ENCODE data around the gene PIGL. TPM values are rescaled to one million over a fixed set of nuclear protein-coding genes. Genes with fewer than 3 reads are reported as not detected.

Gene PIGL
- total and polyA plus RNA-seq, 2 experiments from 2014 or later = 32.9 to 47.3 TPM

- TF ChIP-seq, protein P1, sequence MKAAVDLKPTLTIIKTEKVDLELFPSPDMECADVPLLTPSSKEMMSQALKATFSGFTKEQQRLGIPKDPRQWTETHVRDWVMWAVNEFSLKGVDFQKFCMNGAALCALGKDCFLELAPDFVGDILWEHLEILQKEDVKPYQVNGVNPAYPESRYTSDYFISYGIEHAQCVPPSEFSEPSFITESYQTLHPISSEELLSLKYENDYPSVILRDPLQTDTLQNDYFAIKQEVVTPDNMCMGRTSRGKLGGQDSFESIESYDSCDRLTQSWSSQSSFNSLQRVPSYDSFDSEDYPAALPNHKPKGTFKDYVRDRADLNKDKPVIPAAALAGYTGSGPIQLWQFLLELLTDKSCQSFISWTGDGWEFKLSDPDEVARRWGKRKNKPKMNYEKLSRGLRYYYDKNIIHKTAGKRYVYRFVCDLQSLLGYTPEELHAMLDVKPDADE (IDR thresholded peaks at IDR 0.05) = no peak
- TF ChIP-seq STAT1 (IDR thresholded peaks at IDR 0.05; ENCODE audit: unreplicated experiment) (no peak), ZNF331 (CRISPR knock-in tag; IDR thresholded peaks at IDR 0.05; ENCODE audit: low read depth) (no peak)
Observed at GRCh38 chr17:16351831-16352230, 134.8 kb downstream of the PIGL start (continued).

DNA sequence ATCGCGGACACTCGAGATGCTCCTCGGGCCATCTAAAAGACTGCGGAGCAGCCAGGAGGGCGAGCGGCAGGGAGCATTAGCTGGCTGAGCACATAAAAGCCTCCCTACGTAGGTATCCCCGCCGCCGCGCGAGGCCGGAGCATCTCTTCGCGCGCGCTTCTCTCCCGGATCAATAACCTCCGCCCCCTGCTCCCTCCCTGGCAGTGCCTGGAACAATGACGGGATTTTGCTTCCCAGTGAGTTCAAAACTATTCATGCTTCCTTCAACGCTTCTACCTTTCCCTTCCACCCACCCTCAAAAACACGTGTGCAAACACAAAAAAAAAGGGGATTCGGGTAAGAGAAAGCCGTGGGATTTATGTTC lies 135.3 kb downstream of the PIGL start:
- no peaks in the 10 kb centered on the region for H3K9me2 ChIP-seq (ENCODE audit: insufficient read depth)
- peaks cover 25% of the 10 kb centered on the region for H3K4me1 ChIP-seq (ENCODE audit: insufficient read depth)
- peak; percentile 66 for ATAC-seq
- H3K9me3 Mint-ChIP-seq = no peaks in the 10 kb centered on the region; the same call in 2 of the 3 replicates
- peak overlapping the region; percentile 78 for H3K27ac ChIP-seq (ENCODE audit: low read depth)
- H2AFZ ChIP-seq = peak overlapping the region; percentile 91
- H3K27ac Mint-ChIP-seq = peak overlapping the region; percentile 98
- peak overlapping the region; percentile 99 for H3K4me3 Mint-ChIP-seq
- H3K4me1 Mint-ChIP-seq = peaks cover 14% of the 10 kb centered on the region
- H3K4me3 ChIP-seq = peak overlapping the region; percentile 76
- peak; percentile 85 for DNase-seq (ENCODE audit: low spot score)
- peaks cover 38% of the 10 kb centered on the region for H3K79me2 ChIP-seq (replicated peaks; ENCODE audit: insufficient read depth)
- peaks cover 24% of the 10 kb centered on the region for H3K36me3 ChIP-seq (ENCODE audit: insufficient read depth)
- H3F3A ChIP-seq (replicated peaks; ENCODE audit: low read depth) = peaks cover 17% of the 10 kb centered on the region
- peaks cover 26% of the 10 kb centered on the region for H3K27me3 Mint-ChIP-seq (ENCODE audit: insufficient read depth, low read depth, poor library complexity)
- peaks cover 17% of the 10 kb centered on the region; the same call in 1 of the 2 replicates for H3K27me3 ChIP-seq (ENCODE audit: insufficient read depth)
- TF ChIP-seq NANOG (IDR thresholded peaks at IDR 0.05; ENCODE audit: borderline replicate concordance) (no peak), JUNB (IDR thresholded peaks at IDR 0.05; ENCODE audit: unreplicated experiment) (no peak), EZH2 (IDR thresholded peaks at IDR 0.05; ENCODE audit: low read depth, unreplicated experiment) (no peak), CREB1 (CRISPR knock-in tag; IDR thresholded peaks at IDR 0.05; ENCODE audit: low read depth) (0 out of 2 replicates have a peak, but pooled peaks have one; percentile 28)
- TF ChIP-seq, protein P2, sequence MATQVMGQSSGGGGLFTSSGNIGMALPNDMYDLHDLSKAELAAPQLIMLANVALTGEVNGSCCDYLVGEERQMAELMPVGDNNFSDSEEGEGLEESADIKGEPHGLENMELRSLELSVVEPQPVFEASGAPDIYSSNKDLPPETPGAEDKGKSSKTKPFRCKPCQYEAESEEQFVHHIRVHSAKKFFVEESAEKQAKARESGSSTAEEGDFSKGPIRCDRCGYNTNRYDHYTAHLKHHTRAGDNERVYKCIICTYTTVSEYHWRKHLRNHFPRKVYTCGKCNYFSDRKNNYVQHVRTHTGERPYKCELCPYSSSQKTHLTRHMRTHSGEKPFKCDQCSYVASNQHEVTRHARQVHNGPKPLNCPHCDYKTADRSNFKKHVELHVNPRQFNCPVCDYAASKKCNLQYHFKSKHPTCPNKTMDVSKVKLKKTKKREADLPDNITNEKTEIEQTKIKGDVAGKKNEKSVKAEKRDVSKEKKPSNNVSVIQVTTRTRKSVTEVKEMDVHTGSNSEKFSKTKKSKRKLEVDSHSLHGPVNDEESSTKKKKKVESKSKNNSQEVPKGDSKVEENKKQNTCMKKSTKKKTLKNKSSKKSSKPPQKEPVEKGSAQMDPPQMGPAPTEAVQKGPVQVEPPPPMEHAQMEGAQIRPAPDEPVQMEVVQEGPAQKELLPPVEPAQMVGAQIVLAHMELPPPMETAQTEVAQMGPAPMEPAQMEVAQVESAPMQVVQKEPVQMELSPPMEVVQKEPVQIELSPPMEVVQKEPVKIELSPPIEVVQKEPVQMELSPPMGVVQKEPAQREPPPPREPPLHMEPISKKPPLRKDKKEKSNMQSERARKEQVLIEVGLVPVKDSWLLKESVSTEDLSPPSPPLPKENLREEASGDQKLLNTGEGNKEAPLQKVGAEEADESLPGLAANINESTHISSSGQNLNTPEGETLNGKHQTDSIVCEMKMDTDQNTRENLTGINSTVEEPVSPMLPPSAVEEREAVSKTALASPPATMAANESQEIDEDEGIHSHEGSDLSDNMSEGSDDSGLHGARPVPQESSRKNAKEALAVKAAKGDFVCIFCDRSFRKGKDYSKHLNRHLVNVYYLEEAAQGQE (IDR thresholded peaks at IDR 0.05; ENCODE audit: unreplicated experiment) = no peak
- TF ChIP-seq, protein P3, sequence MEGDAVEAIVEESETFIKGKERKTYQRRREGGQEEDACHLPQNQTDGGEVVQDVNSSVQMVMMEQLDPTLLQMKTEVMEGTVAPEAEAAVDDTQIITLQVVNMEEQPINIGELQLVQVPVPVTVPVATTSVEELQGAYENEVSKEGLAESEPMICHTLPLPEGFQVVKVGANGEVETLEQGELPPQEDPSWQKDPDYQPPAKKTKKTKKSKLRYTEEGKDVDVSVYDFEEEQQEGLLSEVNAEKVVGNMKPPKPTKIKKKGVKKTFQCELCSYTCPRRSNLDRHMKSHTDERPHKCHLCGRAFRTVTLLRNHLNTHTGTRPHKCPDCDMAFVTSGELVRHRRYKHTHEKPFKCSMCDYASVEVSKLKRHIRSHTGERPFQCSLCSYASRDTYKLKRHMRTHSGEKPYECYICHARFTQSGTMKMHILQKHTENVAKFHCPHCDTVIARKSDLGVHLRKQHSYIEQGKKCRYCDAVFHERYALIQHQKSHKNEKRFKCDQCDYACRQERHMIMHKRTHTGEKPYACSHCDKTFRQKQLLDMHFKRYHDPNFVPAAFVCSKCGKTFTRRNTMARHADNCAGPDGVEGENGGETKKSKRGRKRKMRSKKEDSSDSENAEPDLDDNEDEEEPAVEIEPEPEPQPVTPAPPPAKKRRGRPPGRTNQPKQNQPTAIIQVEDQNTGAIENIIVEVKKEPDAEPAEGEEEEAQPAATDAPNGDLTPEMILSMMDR (conservative IDR thresholded peaks at IDR 0.05; ENCODE audit: low read depth in 2 of 2) = no peak
- H3K4me2 ChIP-seq = peak overlapping the region; percentile 88
- H3K36me3 Mint-ChIP-seq (ENCODE audit: low read depth) = peaks cover 36% of the 10 kb centered on the region
- H4K20me1 ChIP-seq (replicated peaks; ENCODE audit: insufficient read depth) = peaks cover 19% of the 10 kb centered on the region
